GM19452 (cell line): ENCODE measurements around the gene PLCH1.
A peak's percentile ranks its signal among the peaks of the same experiment; 100 is the strongest.

Source experiments
- ATAC-seq: cut with Tn5 transposase; IDR thresholded peaks from one replicate; pipeline ENCODE4 v1.9.1; 2021; ENCODE audit not compliant: unreplicated experiment

The PLCH1 gene

GRCh38 chr3:155356594-155357370, 388.1 kb downstream of the PLCH1 start:
- no peak for ATAC-seq

- ATAC-seq: no peak
Observed at GRCh38 chr3:155354658-155355057, 390.2 kb downstream of the PLCH1 start.

GRCh38 chr3:155352900-155353490, 391.9 kb downstream of the PLCH1 start:
- no peak for ATAC-seq

GRCh38 chr3:155350571-155350970, 394.3 kb downstream of the PLCH1 start:
- ATAC-seq: no peak

GRCh38 chr3:155347901-155348300, 397.0 kb downstream of the PLCH1 start:
- ATAC-seq: no peak

- no peak for ATAC-seq
Observed at GRCh38 chr3:155342344-155342743, 402.5 kb downstream of the PLCH1 start.

GRCh38 chr3:155339052-155339451, 405.8 kb downstream of the PLCH1 start:
- no peak for ATAC-seq

- ATAC-seq: no peak
Observed at GRCh38 chr3:155335724-155336354, 409.0 kb downstream of the PLCH1 start.

GRCh38 chr3:155334914-155335723, 409.8 kb downstream of the PLCH1 start:
- peak; percentile 89 for ATAC-seq

- no peak for ATAC-seq
Observed at GRCh38 chr3:155334215-155334913, 410.5 kb downstream of the PLCH1 start.

GRCh38 chr3:155332716-155333115, 412.2 kb downstream of the PLCH1 start:
- ATAC-seq: no peak

- no peak for ATAC-seq
Observed at GRCh38 chr3:155331078-155331477, 413.8 kb downstream of the PLCH1 start.

- no peak for ATAC-seq
Observed at GRCh38 chr3:155330370-155330769, 414.5 kb downstream of the PLCH1 start.

- no peak for ATAC-seq
Observed at GRCh38 chr3:155329513-155330048, 415.3 kb downstream of the PLCH1 start.

- ATAC-seq: no peak
Observed at GRCh38 chr3:155327871-155328270, 417.0 kb downstream of the PLCH1 start.

- ATAC-seq: no peak
Observed at GRCh38 chr3:155327430-155327829, 417.4 kb downstream of the PLCH1 start.

- no peak for ATAC-seq
Observed at GRCh38 chr3:155326901-155327300, 418.0 kb downstream of the PLCH1 start.

GRCh38 chr3:155326244-155326643, 418.6 kb downstream of the PLCH1 start:
- no peak for ATAC-seq
